Epithelial cell of prostate (primary cell): ENCODE measurements around the gene TOM1L1.

Experiments used
- DNase-seq: peaks from one replicate; pipeline ENCODE4 v3.0.0-alpha.2; 2011; ENCODE audit warnings: low read depth, low spot score
- H3K27ac ChIP-seq: fragments of 450-650 bp; 2 replicates; pipeline ENCODE4 v1.5.1; 2017; ENCODE audit warnings: mild to moderate bottlenecking

The TOM1L1 gene

GRCh38 chr17:54937426-54937825 lies 36.8 kb downstream of the TOM1L1 start:
- H3K27ac ChIP-seq: no peak overlapping the region
- DNase-seq: no peak

- no peak for DNase-seq
- H3K27ac ChIP-seq: no peak overlapping the region
These were observed 40.6 kb downstream of the TOM1L1 start for GRCh38 chr17:54941285-54941684.

GRCh38 chr17:54944796-54945195 lies 44.1 kb downstream of the TOM1L1 start:
- no peak overlapping the region for H3K27ac ChIP-seq

GRCh38 chr17:54945231-54945630 lies 44.6 kb downstream of the TOM1L1 start:
- no peak for DNase-seq
- no peak overlapping the region for H3K27ac ChIP-seq

More at GRCh38 chr17:54944796-54945195, 44.1 kb downstream of the TOM1L1 start:
- DNase-seq: no peak

GRCh38 chr17:54945671-54946070 lies 45.0 kb downstream of the TOM1L1 start:
- no peak for DNase-seq

GRCh38 chr17:54947396-54947795 lies 46.7 kb downstream of the TOM1L1 start:
- peak overlapping the region; percentile 34 for H3K27ac ChIP-seq
- no peak for DNase-seq

More at GRCh38 chr17:54945671-54946070, 45.0 kb downstream of the TOM1L1 start:
- no peak overlapping the region for H3K27ac ChIP-seq

- DNase-seq: peak; percentile 79
- H3K27ac ChIP-seq: peak overlapping the region; percentile 34
These were observed 47.7 kb downstream of the TOM1L1 start for GRCh38 chr17:54948380-54948779.

GRCh38 chr17:54950116-54950515 lies 49.5 kb downstream of the TOM1L1 start:
- H3K27ac ChIP-seq: no peak overlapping the region
- DNase-seq: no peak

- no peak for DNase-seq
- H3K27ac ChIP-seq: no peak overlapping the region
These were observed 50.6 kb downstream of the TOM1L1 start for GRCh38 chr17:54951286-54951685.

GRCh38 chr17:54956791-54957190 lies 56.1 kb downstream of the TOM1L1 start:
- no peak for DNase-seq
- H3K27ac ChIP-seq: no peak overlapping the region

GRCh38 chr17:54967621-54968261 lies 67.1 kb downstream of the TOM1L1 start:
- peak overlapping the region; percentile 53 for H3K27ac ChIP-seq
- DNase-seq: no peak

GRCh38 chr17:54968262-54968987 lies 67.8 kb downstream of the TOM1L1 start, which contains the start of the genes COX11 and STXBP4:
Gene COX11, minus strand, starts transcription at chr17:54968654. Its CDS starts 8 bp downstream, at chr17:54968646.
Gene STXBP4, plus strand, starts transcription at chr17:54968765. Its CDS starts 17,455 bp downstream, at chr17:54986220.
- peak; percentile 84 for DNase-seq
- H3K27ac ChIP-seq: peak within 1 kb of the TSS; percentile 53

GRCh38 chr17:54968988-54969332 lies 68.3 kb downstream of the TOM1L1 start:
- DNase-seq: no peak

GRCh38 chr17:54969658-54970572 lies 69.3 kb downstream of the TOM1L1 start:
- H3K27ac ChIP-seq: no peak overlapping the region
- no peak for DNase-seq

More at GRCh38 chr17:54968988-54969332, 68.3 kb downstream of the TOM1L1 start:
- H3K27ac ChIP-seq: peak overlapping the region; percentile 53

- DNase-seq: no peak
- no peak overlapping the region for H3K27ac ChIP-seq
These were observed 70.5 kb downstream of the TOM1L1 start for GRCh38 chr17:54971147-54971546.

GRCh38 chr17:54971901-54972300 lies 71.2 kb downstream of the TOM1L1 start:
- H3K27ac ChIP-seq: no peak overlapping the region
- DNase-seq: no peak

GRCh38 chr17:54972406-54973138 lies 71.9 kb downstream of the TOM1L1 start:
- DNase-seq: no peak
- no peak overlapping the region for H3K27ac ChIP-seq

- no peak overlapping the region for H3K27ac ChIP-seq
- no peak for DNase-seq
These were observed 74.1 kb downstream of the TOM1L1 start for GRCh38 chr17:54974759-54975158.

- H3K27ac ChIP-seq: no peak overlapping the region
- DNase-seq: no peak
These were observed 75.7 kb downstream of the TOM1L1 start for GRCh38 chr17:54976316-54976715.

GRCh38 chr17:54977744-54978143 lies 77.1 kb downstream of the TOM1L1 start:
- no peak overlapping the region for H3K27ac ChIP-seq
- DNase-seq: no peak
